WTC11 (cell line): Measurements from ENCODE around the gene BMX.

Source experiments
- CREB1 ChIP-seq: sonication (generic); formaldehyde crosslinking; IDR thresholded peaks from 2 replicates; pipeline ENCODE4 v1.8.0; 2023; ENCODE audit warnings: mild to moderate bottlenecking, missing genetic modification reagents
- JAZF1 ChIP-seq: fragments of 250-450 bp; sonication (Bioruptor Pico); IDR thresholded peaks from 2 replicates; pipeline ENCODE4 v1.9.0; 2021; ENCODE audit warnings: moderate library complexity, mild to moderate bottlenecking, inconsistent platforms
- JUN ChIP-seq: sonication (generic); formaldehyde crosslinking; IDR thresholded peaks from 2 replicates; pipeline ENCODE4 v1.8.0; 2023; ENCODE audit warnings: mild to moderate bottlenecking, missing genetic modification reagents
- TCF7 ChIP-seq: sonication (generic); formaldehyde crosslinking; IDR thresholded peaks from 2 replicates; pipeline ENCODE4 v1.8.0; 2022; ENCODE audit warnings: mild to moderate bottlenecking, low read depth, missing genetic modification reagents, moderate library complexity
- ZMAT4 ChIP-seq: fragments of 250-450 bp; sonication (Bioruptor Pico); IDR thresholded peaks from 2 replicates; pipeline ENCODE4 v1.9.0; 2021; ENCODE audit warnings: mild to moderate bottlenecking
- TF ChIP-seq, protein P1 (sequence below): fragments of 200-600 bp; IDR thresholded peaks from 2 replicates; pipeline ENCODE4 v1.8.0; 2022; ENCODE audit warnings: antibody characterized with exemption
- TF ChIP-seq, protein P2 (sequence below): sonication (generic); formaldehyde crosslinking; IDR thresholded peaks from 2 replicates; pipeline ENCODE4 v1.8.1; 2023; ENCODE audit warnings: mild to moderate bottlenecking, missing genetic modification reagents, moderate library complexity
- TF ChIP-seq, protein P3 (sequence below): sonication (generic); formaldehyde crosslinking; IDR thresholded peaks from 2 replicates; pipeline ENCODE4 v1.8.1; 2022; ENCODE audit warnings: mild to moderate bottlenecking, moderate library complexity, missing genetic modification reagents
- TF ChIP-seq, protein P4 (sequence below): sonication (generic); formaldehyde crosslinking; IDR thresholded peaks from 2 replicates; pipeline ENCODE4 v1.8.1; 2023; ENCODE audit warnings: mild to moderate bottlenecking, moderate library complexity, missing genetic modification reagents

DNA sequence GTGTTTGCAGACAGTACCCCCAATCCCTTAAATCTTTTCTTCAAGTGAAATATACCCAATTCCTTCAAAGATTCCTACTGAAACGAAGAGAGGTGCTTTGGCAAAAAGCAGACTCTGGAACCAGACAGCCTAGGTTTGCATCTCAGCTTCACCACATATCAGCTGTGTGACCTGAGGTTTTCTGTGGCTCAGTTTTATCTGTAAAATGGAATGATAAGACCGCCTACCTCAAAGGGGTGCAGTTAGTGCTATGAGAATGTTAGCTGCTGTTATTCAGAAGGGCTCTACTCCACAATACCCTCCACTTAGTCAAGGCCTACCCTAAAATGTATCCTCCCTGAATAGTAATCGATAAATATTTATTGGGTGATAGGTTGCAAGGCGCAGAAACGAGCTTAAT, 8.1 kb upstream of the BMX start:
- TF ChIP-seq, protein P1, sequence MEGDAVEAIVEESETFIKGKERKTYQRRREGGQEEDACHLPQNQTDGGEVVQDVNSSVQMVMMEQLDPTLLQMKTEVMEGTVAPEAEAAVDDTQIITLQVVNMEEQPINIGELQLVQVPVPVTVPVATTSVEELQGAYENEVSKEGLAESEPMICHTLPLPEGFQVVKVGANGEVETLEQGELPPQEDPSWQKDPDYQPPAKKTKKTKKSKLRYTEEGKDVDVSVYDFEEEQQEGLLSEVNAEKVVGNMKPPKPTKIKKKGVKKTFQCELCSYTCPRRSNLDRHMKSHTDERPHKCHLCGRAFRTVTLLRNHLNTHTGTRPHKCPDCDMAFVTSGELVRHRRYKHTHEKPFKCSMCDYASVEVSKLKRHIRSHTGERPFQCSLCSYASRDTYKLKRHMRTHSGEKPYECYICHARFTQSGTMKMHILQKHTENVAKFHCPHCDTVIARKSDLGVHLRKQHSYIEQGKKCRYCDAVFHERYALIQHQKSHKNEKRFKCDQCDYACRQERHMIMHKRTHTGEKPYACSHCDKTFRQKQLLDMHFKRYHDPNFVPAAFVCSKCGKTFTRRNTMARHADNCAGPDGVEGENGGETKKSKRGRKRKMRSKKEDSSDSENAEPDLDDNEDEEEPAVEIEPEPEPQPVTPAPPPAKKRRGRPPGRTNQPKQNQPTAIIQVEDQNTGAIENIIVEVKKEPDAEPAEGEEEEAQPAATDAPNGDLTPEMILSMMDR, result no peak
- TF ChIP-seq CREB1, result no peak
- TF ChIP-seq ZMAT4 (CRISPR knock-in tag), result no peak
- TF ChIP-seq, protein P2, sequence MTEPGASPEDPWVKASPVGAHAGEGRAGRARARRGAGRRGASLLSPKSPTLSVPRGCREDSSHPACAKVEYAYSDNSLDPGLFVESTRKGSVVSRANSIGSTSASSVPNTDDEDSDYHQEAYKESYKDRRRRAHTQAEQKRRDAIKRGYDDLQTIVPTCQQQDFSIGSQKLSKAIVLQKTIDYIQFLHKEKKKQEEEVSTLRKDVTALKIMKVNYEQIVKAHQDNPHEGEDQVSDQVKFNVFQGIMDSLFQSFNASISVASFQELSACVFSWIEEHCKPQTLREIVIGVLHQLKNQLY, result no peak
- TF ChIP-seq JUN, result no peak
- TF ChIP-seq, protein P3, sequence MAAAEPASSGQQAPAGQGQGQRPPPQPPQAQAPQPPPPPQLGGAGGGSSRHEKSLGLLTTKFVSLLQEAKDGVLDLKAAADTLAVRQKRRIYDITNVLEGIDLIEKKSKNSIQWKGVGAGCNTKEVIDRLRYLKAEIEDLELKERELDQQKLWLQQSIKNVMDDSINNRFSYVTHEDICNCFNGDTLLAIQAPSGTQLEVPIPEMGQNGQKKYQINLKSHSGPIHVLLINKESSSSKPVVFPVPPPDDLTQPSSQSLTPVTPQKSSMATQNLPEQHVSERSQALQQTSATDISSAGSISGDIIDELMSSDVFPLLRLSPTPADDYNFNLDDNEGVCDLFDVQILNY (CRISPR knock-in tag), result no peak
- no peak for TF ChIP-seq JAZF1 (CRISPR knock-in tag)
- TF ChIP-seq, protein P4, sequence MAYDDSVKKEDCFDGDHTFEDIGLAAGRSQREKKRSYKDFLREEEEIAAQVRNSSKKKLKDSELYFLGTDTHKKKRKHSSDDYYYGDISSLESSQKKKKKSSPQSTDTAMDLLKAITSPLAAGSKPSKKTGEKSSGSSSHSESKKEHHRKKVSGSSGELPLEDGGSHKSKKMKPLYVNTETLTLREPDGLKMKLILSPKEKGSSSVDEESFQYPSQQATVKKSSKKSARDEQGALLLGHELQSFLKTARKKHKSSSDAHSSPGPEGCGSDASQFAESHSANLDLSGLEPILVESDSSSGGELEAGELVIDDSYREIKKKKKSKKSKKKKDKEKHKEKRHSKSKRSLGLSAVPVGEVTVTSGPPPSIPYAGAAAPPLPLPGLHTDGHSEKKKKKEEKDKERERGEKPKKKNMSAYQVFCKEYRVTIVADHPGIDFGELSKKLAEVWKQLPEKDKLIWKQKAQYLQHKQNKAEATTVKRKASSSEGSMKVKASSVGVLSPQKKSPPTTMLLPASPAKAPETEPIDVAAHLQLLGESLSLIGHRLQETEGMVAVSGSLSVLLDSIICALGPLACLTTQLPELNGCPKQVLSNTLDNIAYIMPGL (CRISPR knock-in tag), result no peak
- no peak for TF ChIP-seq TCF7
